ENCODE data around the gene ZNF786. TPM values are rescaled to one million over a fixed set of nuclear protein-coding genes. Genes with fewer than 3 reads are reported as not detected.

ZNF786 gene
- total RNA-seq, 4 donors from 2014 or later: 3.5 to 11.4 (median 6.1) TPM

- 94 to 99% methylated on average over 6 to 25 of the region's 25 CpGs for WGBS, 2 donors
- no peaks in the 10 kb centered on the region for H3K9me3 ChIP-seq
- no peak for DNase-seq
These were observed 14.2 kb upstream of the ZNF786 start for GRCh38 chr7:149104749-149105148.

GRCh38 chr7:149104214-149104613, 13.7 kb upstream of the ZNF786 start:
- intact Hi-C loops (cut with DNase I): no loop called here
- no peaks in the 10 kb centered on the region for H3K9me3 ChIP-seq
- H3K4me1 ChIP-seq: no peaks in the 10 kb centered on the region
- no peak for DNase-seq
- H3K36me3 ChIP-seq: peaks cover 0 to 28% (median 0%) of the 10 kb centered on the region in 3 donors
- 93 to 94% methylated on average over 16 to 26 of the region's 35 CpGs for WGBS, 2 donors
- H3K27ac ChIP-seq: no peak overlapping the region
- H3K27me3 ChIP-seq: no peaks in the 10 kb centered on the region
- no peak overlapping the region for H3K4me3 ChIP-seq
- TF ChIP-seq POLR2A (IDR thresholded peaks at IDR 0.05): no peak
- TF ChIP-seq CTCF (IDR thresholded peaks at IDR 0.05): no peak

More at GRCh38 chr7:149104749-149105148, 14.2 kb upstream of the ZNF786 start:
- Histone ChIP-seq H3K27me3 (no peaks in the 10 kb centered on the region), H3K4me1 (no peaks in the 10 kb centered on the region), H3K4me3 (no peak overlapping the region), H3K27ac (no peak overlapping the region), H3K36me3 (peaks cover 0 to 28% (median 0%) of the 10 kb centered on the region in 3 donors)
- no peak for TF ChIP-seq CTCF (IDR thresholded peaks at IDR 0.05)
- TF ChIP-seq POLR2A (IDR thresholded peaks at IDR 0.05): no peak
- intact Hi-C loops (cut with DNase I): no loop called here

- TF ChIP-seq CTCF (IDR thresholded peaks at IDR 0.05) (no peak), POLR2A (IDR thresholded peaks at IDR 0.05) (no peak)
- H3K27ac ChIP-seq: no peak overlapping the region
- WGBS, 2 donors: 95 to 96% methylated on average over 6 to 7 of the region's 9 CpGs
- DNase-seq: no peak
- no peaks in the 10 kb centered on the region for H3K9me3 ChIP-seq
- peaks cover 0 to 28% (median 0%) of the 10 kb centered on the region in 3 donors for H3K36me3 ChIP-seq
- no peaks in the 10 kb centered on the region for H3K27me3 ChIP-seq
- H3K4me3 ChIP-seq: no peak overlapping the region
- intact Hi-C loops (cut with DNase I): no loop called here
- no peaks in the 10 kb centered on the region for H3K4me1 ChIP-seq
These were observed 12.9 kb upstream of the ZNF786 start for GRCh38 chr7:149103424-149103823.

- no peaks in the 10 kb centered on the region for H3K27me3 ChIP-seq
- H3K27ac ChIP-seq: no peak overlapping the region
- intact Hi-C loops (cut with DNase I): no loop called here
- WGBS, 2 donors: 57 to 69% methylated on average over 1 of the region's 1 CpG
- H3K9me3 ChIP-seq: no peaks in the 10 kb centered on the region
- peaks cover 0 to 28% (median 0%) of the 10 kb centered on the region in 3 donors for H3K36me3 ChIP-seq
- no peak for DNase-seq
- H3K4me1 ChIP-seq: no peaks in the 10 kb centered on the region
- TF ChIP-seq POLR2A (IDR thresholded peaks at IDR 0.05): no peak
- no peak overlapping the region for H3K4me3 ChIP-seq
These were observed 12.1 kb upstream of the ZNF786 start for GRCh38 chr7:149102666-149103065.

- no peak for TF ChIP-seq POLR2A (IDR thresholded peaks at IDR 0.05)
- no peak for TF ChIP-seq CTCF (IDR thresholded peaks at IDR 0.05)
- no peak overlapping the region for H3K4me3 ChIP-seq
- no peak for DNase-seq
- 79 to 84% methylated on average over 2 of the region's 2 CpGs for WGBS, 2 donors
- no peaks in the 10 kb centered on the region for H3K9me3 ChIP-seq
- H3K27ac ChIP-seq: no peak overlapping the region
- no peaks in the 10 kb centered on the region for H3K27me3 ChIP-seq
- no peaks in the 10 kb centered on the region for H3K4me1 ChIP-seq
- intact Hi-C loops (cut with DNase I): no loop called here
- H3K36me3 ChIP-seq: peaks cover 0 to 28% (median 0%) of the 10 kb centered on the region in 3 donors
These were observed 10.3 kb upstream of the ZNF786 start for GRCh38 chr7:149100821-149101220.

GRCh38 chr7:149099058-149099457, 8.5 kb upstream of the ZNF786 start:
- no peak for TF ChIP-seq CTCF (IDR thresholded peaks at IDR 0.05)
- TF ChIP-seq POLR2A (IDR thresholded peaks at IDR 0.05): no peak
- Histone ChIP-seq H3K9me3 (no peaks in the 10 kb centered on the region), H3K36me3 (peaks cover 0 to 12% (median 0%) of the 10 kb centered on the region in 3 donors), H3K27me3 (no peaks in the 10 kb centered on the region), H3K4me1 (no peaks in the 10 kb centered on the region), H3K4me3 (no peak overlapping the region), H3K27ac (no peak overlapping the region)
- no peak for DNase-seq
- 73 to 82% methylated on average over 6 of the region's 6 CpGs for WGBS, 2 donors
- intact Hi-C loops (cut with DNase I): no loop called here
